Neural progenitor cell (in vitro differentiated cells): ENCODE data around the gene SLC10A1. TPM values are rescaled to one million over a fixed set of nuclear protein-coding genes. Genes with fewer than 3 reads are reported as not detected.

Source experiments
- DNase-seq: peaks from one replicate; pipeline ENCODE4 v3.0.0-alpha.2; 2016; ENCODE audit warnings: low spot score
- H2AFZ ChIP-seq: fragments of 200-600 bp; sonication (generic); replicated peaks from 2 replicates; pipeline ENCODE4 v1.6.1; 2016; ENCODE audit warnings: antibody characterized with exemption
- H3F3A ChIP-seq: fragments of 200-600 bp; sonication (generic); 2 replicates; pipeline ENCODE4 v1.6.1; 2016; ENCODE audit warnings: antibody characterized with exemption, low read depth
- H3K27ac ChIP-seq: fragments of 200-600 bp; sonication (generic); 2 replicates; pipeline ENCODE4 v1.5.1; 2016; ENCODE audit warnings: mild to moderate bottlenecking
- H3K27me3 ChIP-seq: fragments of 200-600 bp; sonication (generic); 2 replicates; pipeline ENCODE4 v1.6.1; 2016; ENCODE audit warnings: mild to moderate bottlenecking, moderate library complexity
- H3K36me3 ChIP-seq: fragments of 200-600 bp; sonication (generic); 2 replicates; pipeline ENCODE4 v1.5.1; 2016
- H3K4me1 ChIP-seq: fragments of 200-600 bp; sonication (generic); 2 replicates; pipeline ENCODE4 v1.6.1; 2016; ENCODE audit warnings: mixed run types
- H3K4me2 ChIP-seq: fragments of 200-600 bp; sonication (generic); 2 replicates; pipeline ENCODE4 v1.6.1; 2016
- H3K4me3 ChIP-seq: fragments of 200-600 bp; sonication (generic); 2 replicates; pipeline ENCODE4 v1.5.1; 2016
- H3K79me2 ChIP-seq: fragments of 200-600 bp; sonication (generic); 2 replicates; pipeline ENCODE4 v1.6.1; 2016; ENCODE audit warnings: low read depth
- H3K9ac ChIP-seq: fragments of 200-600 bp; sonication (generic); 2 replicates; pipeline ENCODE4 v1.6.1; 2016
- H3K9me3 ChIP-seq: fragments of 200-600 bp; sonication (generic); 2 replicates; pipeline ENCODE4 v1.5.1; 2016; ENCODE audit warnings: low read depth
- H4K20me1 ChIP-seq: fragments of 200-600 bp; sonication (generic); 2 replicates; pipeline ENCODE4 v1.6.1; 2016; ENCODE audit warnings: low read depth
- H3K27ac Mint-ChIP-seq: 3 replicates; pipeline ENCODE4 v1.8.0; 2021; ENCODE audit warnings: mixed read lengths
- H3K27me3 Mint-ChIP-seq: 2 replicates; pipeline ENCODE4 v1.8.0; 2022; ENCODE audit warnings: low read depth, mild to moderate bottlenecking, inconsistent platforms, moderate library complexity, mixed read lengths; ENCODE audit not compliant: insufficient read depth
- H3K36me3 Mint-ChIP-seq: 3 replicates; pipeline ENCODE4 v1.8.0; 2021; ENCODE audit warnings: mixed read lengths
- H3K4me1 Mint-ChIP-seq: 3 replicates; pipeline ENCODE4 v1.8.0; 2021; ENCODE audit warnings: mixed read lengths
- H3K4me3 Mint-ChIP-seq: 3 replicates; pipeline ENCODE4 v1.8.0; 2021; ENCODE audit warnings: mild to moderate bottlenecking, moderate library complexity, mixed read lengths
- H3K9me3 Mint-ChIP-seq: 3 replicates; pipeline ENCODE4 v1.8.0; 2020; ENCODE audit warnings: mixed read lengths
- CTCF ChIP-seq: fragments of 200-600 bp; sonication (generic); IDR thresholded peaks from 2 replicates; pipeline ENCODE4 v1.5.1; 2017; ENCODE audit warnings: antibody characterized with exemption, mild to moderate bottlenecking
- EZH2 ChIP-seq: fragments of 200-600 bp; sonication (generic); IDR thresholded peaks from 2 replicates; pipeline ENCODE4 v1.6.1; 2017; ENCODE audit warnings: antibody characterized with exemption, mild to moderate bottlenecking, moderate library complexity
- EZH2phosphoT487 ChIP-seq: fragments of 200-600 bp; sonication (generic); IDR thresholded peaks from 2 replicates; pipeline ENCODE4 v1.6.1; 2017; ENCODE audit warnings: antibody characterized with exemption
- total RNA-seq: library from RNA; depleted of rRNA; stranded (reverse); fragments of >200 nt; gene quantifications from 2 replicates; pipeline ENCODE4 v1.2.3, GENCODE V29; 2015; ENCODE audit warnings: low replicate concordance

SLC10A1 gene
- total RNA-seq, 1 donor from 2014 or later = not detected

DNA sequence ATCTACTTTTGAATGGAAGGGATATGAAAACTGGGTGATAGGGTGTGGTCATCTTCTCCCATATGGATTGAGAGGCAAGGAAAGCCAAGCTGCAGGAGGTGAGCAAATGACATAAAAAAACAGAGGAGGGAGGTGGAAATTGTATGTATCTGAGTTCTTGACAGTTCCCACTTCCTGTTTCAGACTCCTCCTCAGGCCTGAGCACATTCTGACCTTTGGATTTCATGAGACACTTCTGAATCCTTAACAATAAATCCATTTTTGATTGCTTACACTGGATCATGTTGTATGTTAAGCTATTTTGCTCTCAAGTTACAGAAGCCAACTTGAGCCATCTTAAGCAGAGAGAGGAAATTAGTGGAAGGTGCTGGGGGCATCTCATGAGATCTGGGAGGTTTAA lies 41.7 kb downstream of the SLC10A1 start:
- Histone ChIP-seq H3K9me3 (no peaks in the 10 kb centered on the region), H3K4me1 (no peaks in the 10 kb centered on the region), H3K4me2 (no peak overlapping the region), H3K79me2 (no peaks in the 10 kb centered on the region), H3K27ac (no peak overlapping the region), H3K36me3 (no peaks in the 10 kb centered on the region), H3K9ac (no peak overlapping the region), H3F3A (no peaks in the 10 kb centered on the region), H3K4me3 (no peak overlapping the region), H4K20me1 (no peaks in the 10 kb centered on the region), H2AFZ (no peak overlapping the region), H3K27me3 (no peaks in the 10 kb centered on the region)
- Mint-ChIP-seq H3K36me3 (no peaks in the 10 kb centered on the region), H3K9me3 (peaks cover 5% of the 10 kb centered on the region), H3K4me1 (no peaks in the 10 kb centered on the region), H3K27ac (no peak overlapping the region), H3K27me3 (peaks cover 3% of the 10 kb centered on the region), H3K4me3 (no peak overlapping the region)
- DNase-seq = no peak
- no peak for TF ChIP-seq CTCF
- no peak for TF ChIP-seq EZH2phosphoT487
- TF ChIP-seq EZH2 = no peak

DNA sequence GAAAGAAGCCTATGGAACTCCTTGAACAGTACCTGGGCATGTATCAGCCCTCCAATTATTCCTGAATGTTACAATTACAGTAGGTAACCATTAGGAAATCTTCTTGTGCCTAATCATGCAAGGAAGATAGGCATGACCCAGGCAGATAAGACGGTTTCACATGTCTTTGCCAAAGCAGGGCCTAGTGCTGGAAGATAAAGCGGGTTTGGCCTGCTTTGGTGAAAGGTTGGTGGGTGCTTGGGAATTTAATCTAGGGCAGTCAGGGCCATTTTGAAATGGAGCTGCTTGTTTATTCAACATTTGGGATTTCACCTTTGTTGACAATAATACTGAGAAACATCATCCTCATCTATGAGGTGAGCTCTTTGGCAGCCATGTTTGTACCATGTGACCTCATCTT lies 42.6 kb downstream of the SLC10A1 start:
- Histone ChIP-seq H4K20me1 (no peaks in the 10 kb centered on the region), H3K36me3 (no peaks in the 10 kb centered on the region), H2AFZ (no peak overlapping the region), H3K27me3 (no peaks in the 10 kb centered on the region), H3K9ac (no peak overlapping the region), H3K4me1 (no peaks in the 10 kb centered on the region), H3K79me2 (no peaks in the 10 kb centered on the region), H3K4me3 (no peak overlapping the region), H3K4me2 (no peak overlapping the region), H3K9me3 (no peaks in the 10 kb centered on the region), H3K27ac (no peak overlapping the region), H3F3A (no peaks in the 10 kb centered on the region)
- Mint-ChIP-seq H3K27ac (no peak overlapping the region), H3K4me1 (no peaks in the 10 kb centered on the region), H3K9me3 (peaks cover 5% of the 10 kb centered on the region), H3K27me3 (peaks cover 3% of the 10 kb centered on the region), H3K4me3 (no peak overlapping the region), H3K36me3 (no peaks in the 10 kb centered on the region)
- TF ChIP-seq EZH2phosphoT487 = no peak
- TF ChIP-seq CTCF = no peak
- TF ChIP-seq EZH2 = no peak
- DNase-seq = no peak

GRCh38 chr14:69753860-69754259 lies 43.2 kb downstream of the SLC10A1 start:
- no peak overlapping the region for H3K4me3 Mint-ChIP-seq
- DNase-seq = no peak
- H3K36me3 Mint-ChIP-seq = no peaks in the 10 kb centered on the region
- Histone ChIP-seq H3K4me1 (no peaks in the 10 kb centered on the region), H3K4me3 (no peak overlapping the region), H3F3A (no peaks in the 10 kb centered on the region), H4K20me1 (no peaks in the 10 kb centered on the region), H3K79me2 (no peaks in the 10 kb centered on the region), H3K36me3 (no peaks in the 10 kb centered on the region), H3K27ac (no peak overlapping the region), H3K4me2 (no peak overlapping the region), H3K27me3 (no peaks in the 10 kb centered on the region), H2AFZ (no peak overlapping the region), H3K9me3 (no peaks in the 10 kb centered on the region), H3K9ac (no peak overlapping the region)
- no peak for TF ChIP-seq EZH2
- no peak for TF ChIP-seq CTCF
- TF ChIP-seq EZH2phosphoT487 = no peak
- H3K4me1 Mint-ChIP-seq = no peaks in the 10 kb centered on the region
- H3K27me3 Mint-ChIP-seq = peaks cover 3% of the 10 kb centered on the region
- H3K9me3 Mint-ChIP-seq = peaks cover 5% of the 10 kb centered on the region
- no peak overlapping the region for H3K27ac Mint-ChIP-seq

- Mint-ChIP-seq H3K27me3 (peaks cover 3% of the 10 kb centered on the region), H3K4me3 (no peak overlapping the region), H3K9me3 (peaks cover 5% of the 10 kb centered on the region), H3K27ac (no peak overlapping the region), H3K36me3 (no peaks in the 10 kb centered on the region), H3K4me1 (no peaks in the 10 kb centered on the region)
- Histone ChIP-seq H3K36me3 (no peaks in the 10 kb centered on the region), H3F3A (no peaks in the 10 kb centered on the region), H3K27me3 (no peaks in the 10 kb centered on the region), H3K27ac (no peak overlapping the region), H4K20me1 (no peaks in the 10 kb centered on the region), H3K9me3 (no peaks in the 10 kb centered on the region), H3K4me1 (no peaks in the 10 kb centered on the region), H2AFZ (no peak overlapping the region), H3K4me3 (no peak overlapping the region), H3K9ac (no peak overlapping the region), H3K79me2 (no peaks in the 10 kb centered on the region), H3K4me2 (no peak overlapping the region)
- TF ChIP-seq EZH2phosphoT487 (no peak), EZH2 (no peak), CTCF (no peak)
- DNase-seq = no peak
These were observed 44.3 kb downstream of the SLC10A1 start for GRCh38 chr14:69752773-69753172.
